Stimulated activated CD8-positive, alpha-beta memory T cell treated with anti-CD3 and anti-CD28 coated beads, Interleukin-4, amount 100 ng/mL, for 48 hours (primary cell): ENCODE results near the gene STK40.

Experiments used
- DNase-seq: peaks from one replicate; pipeline ENCODE4 v3.0.0-alpha.2; 2020

STK40 gene

DNA sequence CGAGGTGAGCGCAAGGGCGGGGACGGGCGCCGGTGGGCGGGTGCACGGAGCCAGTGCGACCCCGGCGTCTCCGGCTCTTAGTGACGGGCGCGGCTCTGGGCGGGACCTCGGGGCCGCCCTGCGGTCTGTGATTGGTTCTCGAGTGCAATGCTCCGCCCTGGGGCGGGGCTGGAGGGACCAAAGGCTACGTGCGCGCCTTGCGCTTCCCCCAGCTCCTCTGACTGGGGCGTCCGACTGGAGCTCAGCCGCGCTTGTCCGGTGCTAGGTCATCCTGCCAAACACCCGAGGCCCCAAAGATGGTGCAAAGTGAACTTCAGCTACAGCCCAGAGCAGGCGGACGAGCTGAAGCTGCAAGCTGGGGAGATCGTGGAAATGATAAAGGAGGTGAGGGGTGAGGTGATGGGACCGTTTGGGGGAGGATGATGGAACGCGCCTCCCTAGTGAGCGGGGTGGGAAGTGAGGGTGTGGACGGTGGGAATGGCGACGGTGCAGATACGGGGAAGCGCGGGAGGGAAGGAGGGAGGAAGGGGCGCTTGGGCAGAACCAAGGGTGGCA lies 78.7 kb downstream of the STK40 start:
- peak; percentile 95 for DNase-seq

DNA sequence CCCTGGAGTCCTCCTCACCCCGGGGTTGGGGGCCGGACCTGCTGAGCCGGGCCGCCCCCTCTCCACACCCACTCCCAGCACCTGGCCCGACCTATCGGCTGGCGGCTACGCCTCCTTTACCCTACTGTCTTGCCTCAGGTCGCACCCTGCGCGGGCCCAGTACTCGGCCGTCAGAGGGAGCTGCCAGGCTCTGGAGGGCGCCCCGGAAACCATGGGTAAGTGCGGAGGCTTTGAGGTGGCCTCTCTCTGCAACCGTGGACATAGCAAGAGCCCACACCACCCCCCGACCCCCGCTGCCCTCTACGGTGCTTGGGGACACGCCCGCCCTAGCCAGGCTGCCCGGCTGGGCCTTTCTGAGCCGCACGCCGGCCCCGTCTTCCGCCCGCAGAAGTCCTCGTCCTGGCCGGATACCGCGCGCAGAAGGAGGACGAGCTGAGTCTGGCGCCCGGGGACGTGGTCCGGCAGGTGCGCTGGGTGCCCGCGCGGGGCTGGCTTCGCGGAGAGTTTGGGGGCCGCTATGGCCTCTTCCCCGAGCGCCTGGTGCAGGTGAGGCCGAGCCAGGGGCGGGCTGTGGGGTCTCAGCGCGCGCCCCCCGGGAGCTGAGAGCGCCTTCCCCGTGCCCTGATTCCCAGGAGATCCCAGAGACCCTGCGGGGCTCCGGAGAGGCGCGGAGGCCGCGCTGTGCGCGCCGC lies 79.4 kb downstream of the STK40 start, which contains the start of gene SH3D21:
TSS of gene SH3D21 (plus strand) at position 159 of the 692 bp plus-strand sequence. CDS start at position 212, 53 bp downstream.
- peak; percentile 73 for DNase-seq

DNA sequence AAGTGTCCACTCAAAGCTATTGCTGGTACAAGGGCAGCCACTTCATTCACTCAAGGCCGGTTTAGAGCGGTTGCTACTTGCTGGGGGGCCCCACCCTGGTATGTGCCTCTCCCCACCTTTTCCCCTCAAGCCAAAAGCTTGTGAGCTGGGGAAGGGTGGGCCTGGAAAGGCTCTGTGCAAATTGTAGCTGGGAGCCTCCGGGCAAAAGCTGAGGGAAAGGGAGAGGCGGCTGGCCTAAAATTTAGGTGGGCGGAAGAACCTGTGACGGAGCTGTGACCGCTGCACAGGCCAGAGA lies 79.9 kb downstream of the STK40 start:
- DNase-seq = peak; percentile 30

DNA sequence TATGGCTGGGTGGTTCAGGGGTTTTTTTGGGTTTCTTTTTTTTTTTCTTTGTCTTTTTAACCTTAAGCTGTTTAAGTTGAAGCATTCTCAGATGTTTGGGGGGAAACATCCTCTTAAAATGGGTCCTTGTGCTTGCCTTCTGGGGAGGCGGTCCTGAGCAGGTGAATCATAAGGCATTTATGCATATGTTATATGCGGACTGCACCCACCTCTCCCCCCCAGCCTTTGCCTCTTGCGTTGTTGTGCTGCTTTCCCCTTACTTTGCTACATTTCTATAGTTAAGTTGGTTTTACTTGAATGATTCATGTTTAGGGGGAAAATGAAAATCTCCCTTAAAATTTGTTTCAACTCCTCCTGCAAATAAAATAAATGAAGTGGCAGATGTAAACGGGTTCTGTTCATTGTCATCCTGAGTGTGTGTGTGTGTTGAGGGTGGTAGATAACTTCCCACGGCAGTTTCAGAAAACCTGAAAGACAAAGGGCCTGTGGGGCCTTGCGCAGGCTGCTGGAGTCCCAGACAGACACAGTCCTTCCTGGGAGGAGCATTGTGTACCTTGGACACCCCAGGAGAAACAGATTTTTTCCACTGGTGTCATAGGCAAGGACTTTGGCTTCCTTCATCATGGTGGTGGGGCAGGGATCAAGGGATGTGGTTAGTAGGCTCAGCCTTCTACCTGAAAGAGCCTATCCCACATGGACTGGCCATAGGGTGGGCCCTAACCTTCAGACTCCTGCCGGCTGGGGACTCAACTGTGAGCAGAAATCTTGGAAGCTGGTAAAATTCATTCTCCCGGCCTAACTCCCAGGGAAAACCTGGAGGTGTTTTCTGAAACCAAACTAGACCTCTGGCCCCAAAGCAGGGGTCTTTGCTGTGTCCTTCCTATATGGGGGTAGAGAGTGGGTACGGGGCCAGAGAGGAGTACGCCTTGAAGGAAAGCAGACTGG lies 80.5 kb downstream of the STK40 start:
- peak; percentile 64 for DNase-seq

DNA sequence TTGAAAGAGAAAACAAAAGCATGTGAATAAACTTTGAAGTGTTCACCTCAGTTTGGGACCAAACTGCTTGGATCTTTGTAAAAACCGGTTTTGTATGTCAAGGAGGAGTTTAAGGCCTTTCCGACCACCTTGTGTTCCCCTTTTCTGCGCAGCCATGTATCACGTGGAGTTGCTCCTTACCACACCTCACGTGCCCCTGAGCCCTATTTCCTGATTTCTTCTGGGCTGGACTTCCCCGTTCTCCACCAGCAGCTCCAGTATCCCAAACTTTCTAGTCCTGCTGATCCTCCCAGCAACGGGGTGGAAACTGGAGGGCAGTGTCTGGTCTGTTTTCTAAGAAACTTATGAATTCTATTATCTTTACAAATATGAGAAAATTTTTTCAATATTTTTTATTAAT lies 81.2 kb downstream of the STK40 start:
- no peak for DNase-seq

DNA sequence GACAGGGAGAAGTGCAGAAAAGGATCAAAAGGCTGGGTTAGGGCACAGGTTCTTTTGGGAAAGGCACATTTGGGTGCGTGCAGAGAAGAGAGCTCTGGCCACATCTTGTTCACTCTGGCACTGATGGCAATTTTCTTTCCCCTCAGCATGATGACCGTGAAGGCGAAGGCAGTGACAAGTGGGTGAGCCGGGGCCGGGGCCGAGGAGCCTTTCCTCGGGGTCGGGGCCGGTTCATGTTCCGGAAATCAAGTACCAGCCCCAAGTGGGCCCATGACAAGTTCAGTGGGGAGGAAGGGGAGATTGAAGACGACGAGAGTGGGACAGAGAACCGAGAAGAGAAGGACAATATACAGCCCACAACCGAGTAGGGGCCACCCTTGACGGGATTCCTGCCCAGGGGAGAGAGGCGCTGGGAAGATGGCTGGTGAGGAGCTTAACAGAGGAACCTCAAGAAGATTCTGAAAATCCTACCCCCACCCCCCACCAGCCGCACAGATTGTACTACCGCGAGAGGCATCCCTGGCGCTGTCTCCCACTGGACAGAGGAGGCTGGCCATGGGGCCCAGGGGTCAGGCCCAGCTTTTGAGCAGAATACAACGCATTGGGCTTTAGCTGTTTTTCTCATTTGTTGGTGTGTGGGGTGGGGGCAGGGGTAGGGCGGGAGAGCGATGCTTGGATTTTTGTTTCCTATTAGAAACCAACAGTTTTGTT lies 81.9 kb downstream of the STK40 start:
- DNase-seq = no peak

DNA sequence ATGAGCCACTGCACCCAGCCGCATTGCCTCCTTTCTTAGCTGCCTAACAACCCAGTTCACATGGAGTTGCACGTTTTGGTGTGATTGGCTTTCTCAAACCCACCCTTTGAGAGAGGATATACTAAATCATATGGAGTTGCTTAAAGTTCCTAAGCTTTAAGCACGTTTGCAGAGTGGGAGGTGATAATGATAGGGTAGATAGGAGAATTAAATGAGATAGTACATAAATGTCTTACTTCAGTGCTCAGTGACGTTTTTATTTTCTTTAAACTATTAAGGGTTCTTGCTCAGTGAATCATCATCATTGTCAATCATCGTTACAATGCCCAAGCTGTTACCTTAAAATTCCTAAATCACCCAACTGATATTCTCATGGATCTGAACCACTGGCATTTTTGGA lies 82.5 kb downstream of the STK40 start:
- no peak for DNase-seq

DNA sequence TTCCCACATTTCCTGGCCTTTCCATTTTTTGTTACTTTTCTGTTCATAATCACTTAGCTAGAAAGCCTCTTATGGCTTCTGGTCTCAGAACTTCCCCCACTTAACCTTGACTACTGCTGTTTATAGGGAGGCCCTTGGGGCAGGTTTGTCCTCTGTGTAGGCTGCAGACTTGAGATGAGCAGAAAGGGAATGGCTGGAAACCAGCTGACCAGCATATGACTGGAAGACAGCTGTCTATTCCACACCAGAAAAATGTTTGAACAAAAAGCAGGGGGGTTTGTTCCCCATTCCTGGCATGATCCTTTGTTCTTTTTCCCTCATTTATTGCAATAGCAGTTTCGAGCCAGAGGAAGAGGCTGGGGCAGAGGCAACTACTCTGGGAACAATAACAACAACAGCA lies 84.5 kb downstream of the STK40 start:
- DNase-seq = no peak

DNA sequence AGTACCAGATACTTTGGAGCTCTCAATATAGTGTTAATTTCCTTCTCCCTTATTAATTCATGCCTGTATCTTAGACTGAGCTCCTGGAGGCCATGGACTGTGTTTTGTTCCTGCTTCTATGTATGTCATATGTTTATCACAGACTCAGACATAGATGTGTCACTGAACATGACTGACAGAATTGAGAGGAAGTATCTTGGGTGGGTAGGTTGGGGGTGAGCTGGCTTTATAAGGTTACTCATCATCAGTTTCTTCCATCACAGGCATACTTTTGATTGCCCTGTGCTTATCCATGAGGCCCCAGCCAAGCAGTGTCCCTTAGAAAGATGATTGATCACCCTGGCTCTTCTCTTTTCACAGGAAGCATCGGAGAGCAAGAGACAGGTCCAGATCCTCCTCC lies 85.2 kb downstream of the STK40 start:
- DNase-seq = no peak

DNA sequence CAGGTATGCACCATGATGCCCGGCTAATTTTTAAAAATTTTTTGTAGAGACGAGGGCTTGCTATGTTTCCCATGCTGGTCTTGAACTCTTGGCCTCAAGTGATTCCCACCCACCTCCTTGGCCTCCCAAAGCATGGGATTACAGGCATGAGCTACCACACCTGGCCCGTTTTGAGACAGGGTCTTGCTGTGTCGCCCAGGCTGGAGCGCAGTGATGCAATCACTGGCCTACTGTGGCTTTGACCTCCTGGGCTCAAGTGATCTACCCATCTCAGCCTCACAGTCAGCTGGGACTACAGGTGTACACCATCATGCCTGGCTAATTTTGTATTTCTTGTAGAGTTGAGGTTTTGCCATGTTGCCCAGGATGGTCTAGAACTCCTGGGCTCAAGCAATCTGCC lies 87.1 kb downstream of the STK40 start:
- no peak for DNase-seq

DNA sequence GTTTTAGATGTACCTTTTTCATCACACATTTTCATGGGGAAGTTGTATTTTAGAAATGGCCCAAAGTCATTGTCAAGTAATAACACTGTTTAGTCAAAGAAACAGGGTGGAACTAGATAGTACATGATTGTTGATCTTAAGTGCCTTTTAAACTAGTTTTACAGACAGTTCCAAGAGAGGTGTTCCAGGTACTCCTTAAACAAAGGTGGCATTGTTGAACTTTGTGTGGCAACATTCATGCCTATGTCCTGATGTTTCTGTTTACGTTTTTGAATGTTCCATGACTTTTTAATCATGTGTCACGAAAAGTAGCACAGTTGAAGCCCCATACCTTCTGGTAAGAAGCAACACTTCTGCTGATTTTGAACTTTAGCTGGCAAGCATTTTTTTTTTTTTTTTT lies 88.7 kb downstream of the STK40 start:
- no peak for DNase-seq

DNA sequence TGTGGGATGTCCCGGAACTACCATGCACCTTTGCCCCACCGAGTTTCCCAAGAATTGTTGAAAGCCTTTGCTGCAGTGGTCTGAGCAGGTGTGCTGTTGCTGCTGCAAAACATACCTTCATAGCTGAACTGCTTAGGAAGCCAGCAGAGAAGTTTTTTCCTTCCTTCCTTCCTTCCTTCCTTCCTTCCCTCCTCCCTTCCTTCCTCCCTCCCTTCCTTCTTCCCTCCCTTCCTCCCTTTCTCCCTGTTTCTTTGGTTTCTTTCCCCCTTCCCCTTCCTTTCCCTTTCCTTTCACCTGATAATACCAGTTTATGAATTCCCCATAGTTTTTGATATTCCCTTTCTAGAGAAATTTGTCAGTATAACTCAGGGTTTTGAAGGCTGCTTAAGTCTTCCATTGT lies 90.3 kb downstream of the STK40 start:
- no peak for DNase-seq
